G401 (cell line): ENCODE results near the gene PDE1C. TPM values are rescaled to one million over a fixed set of nuclear protein-coding genes. Genes with fewer than 3 reads are reported as not detected.

Source experiments
- DNase-seq: peaks from one replicate; pipeline ENCODE4 v3.0.0-alpha.2; 2015; ENCODE audit warnings: low spot score
- in situ Hi-C: cut with HindIII; loops from 2 replicates; pipeline ENCODE4 v1.10.0; 2016; ENCODE audit warnings: low sequenced_read_pairs, mixed read lengths
- total RNA-seq: library from RNA; depleted of rRNA; stranded (reverse); fragments of >200 nt; shearing (Covaris generic); gene quantifications from 2 replicates; pipeline ENCODE4 v1.2.3, GENCODE V29; 2014

PDE1C gene
- total RNA-seq, 1 experiment from 2014 or later: not detected

GRCh38 chr7:31962246-31962645 is 108.0 kb downstream of the PDE1C start:
- in situ Hi-C loops: no loop called here

DNA sequence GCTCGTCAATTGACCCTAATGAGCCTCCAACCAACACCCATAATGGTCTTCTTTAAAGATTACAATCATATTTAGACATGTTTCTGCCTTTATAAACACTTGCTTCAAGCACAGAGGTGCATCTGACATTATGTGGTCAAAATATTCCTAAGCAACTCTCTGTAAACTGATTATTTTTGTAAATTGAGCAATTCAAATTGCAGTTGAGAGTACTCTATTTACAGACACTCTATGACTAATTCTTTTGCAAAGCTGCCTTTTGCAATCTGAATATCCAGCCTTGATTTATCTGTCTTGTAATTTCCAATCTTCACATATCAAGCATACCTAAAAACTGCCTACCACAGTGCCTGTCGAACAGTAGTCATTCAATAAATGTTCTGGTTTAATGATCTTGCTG is 112.0 kb downstream of the PDE1C start:
- DNase-seq: no peak
- in situ Hi-C loops: no loop called here

More at GRCh38 chr7:31962246-31962645, 108.0 kb downstream of the PDE1C start:
- DNase-seq: no peak

GRCh38 chr7:31957756-31958155 is 112.5 kb downstream of the PDE1C start:
- no peak for DNase-seq
- in situ Hi-C loops: no loop called here

DNA sequence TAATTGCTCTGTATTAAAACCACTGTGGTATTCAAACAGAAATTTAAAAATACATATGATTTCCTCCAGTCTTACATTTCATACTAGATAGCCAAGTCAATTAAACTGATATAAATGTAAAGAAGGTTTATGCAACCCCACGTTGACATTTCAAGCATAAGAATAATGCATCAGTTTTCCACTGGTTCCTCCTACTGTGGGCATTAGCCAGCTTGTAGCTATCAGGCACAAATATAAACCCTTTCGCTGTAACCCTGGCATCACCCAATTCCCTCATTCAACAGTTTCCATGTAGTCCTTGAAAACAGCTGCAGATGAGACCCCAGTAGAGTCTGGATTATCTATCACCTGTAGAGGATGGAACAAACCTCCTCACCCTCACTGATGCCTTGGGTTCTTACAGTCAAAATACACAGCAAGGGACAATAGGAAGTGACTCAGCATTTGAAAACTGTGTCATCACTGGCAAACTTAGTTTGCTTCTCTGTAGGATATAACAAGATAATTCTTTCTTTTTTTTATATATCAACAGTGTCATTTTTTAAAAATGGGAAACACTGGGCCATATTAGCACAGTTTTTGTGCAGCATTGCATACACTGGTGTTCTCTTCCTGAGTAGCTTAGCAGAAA is 113.0 kb downstream of the PDE1C start:
- in situ Hi-C loops: no loop called here
- no peak for DNase-seq

- no peak for DNase-seq
Observed at GRCh38 chr7:31955641-31956040, 114.6 kb downstream of the PDE1C start.

GRCh38 chr7:31955021-31955420 is 115.2 kb downstream of the PDE1C start:
- no peak for DNase-seq
- in situ Hi-C loops: no loop called here

More at GRCh38 chr7:31955641-31956040, 114.6 kb downstream of the PDE1C start:
- in situ Hi-C loops: no loop called here

DNA sequence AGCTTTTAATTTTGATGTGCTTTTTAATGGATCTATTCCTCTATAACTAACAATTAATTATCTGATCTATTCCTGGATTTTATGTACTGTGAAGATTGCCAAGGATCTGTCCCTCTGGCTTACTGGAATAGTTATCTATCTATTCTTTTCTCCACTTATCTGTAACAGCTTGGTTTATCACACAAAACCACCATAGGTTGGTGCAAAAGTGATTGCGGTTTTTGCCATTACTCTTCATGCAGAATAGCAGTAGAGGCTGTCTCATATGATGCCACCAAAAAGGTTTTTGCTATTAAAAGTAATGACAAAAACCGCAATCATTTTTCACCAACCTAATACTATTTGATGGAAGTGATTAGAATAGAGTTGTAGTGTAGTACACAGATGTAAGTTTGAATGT is 115.7 kb downstream of the PDE1C start:
- DNase-seq: no peak
- in situ Hi-C loops: no loop called here

DNA sequence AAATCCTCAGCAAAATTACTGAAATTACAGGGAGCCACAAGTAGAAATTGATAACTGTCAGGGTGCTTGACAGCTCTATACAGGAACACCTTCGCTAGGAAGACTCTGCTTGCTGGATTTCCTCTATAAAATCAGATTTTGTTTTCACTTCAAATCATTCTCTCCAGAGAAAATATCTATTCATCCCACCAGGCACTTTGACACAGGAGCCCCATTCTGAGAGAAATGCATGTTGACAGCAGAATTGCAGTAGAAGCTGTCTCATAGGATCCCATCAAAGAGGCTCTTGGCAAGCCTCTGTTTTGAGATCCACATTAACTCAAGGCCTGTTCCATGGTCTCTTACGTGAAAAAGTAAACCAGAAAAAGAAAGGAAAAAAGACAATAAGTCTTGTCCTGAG is 116.8 kb downstream of the PDE1C start:
- DNase-seq: no peak
- in situ Hi-C loops: no loop called here

DNA sequence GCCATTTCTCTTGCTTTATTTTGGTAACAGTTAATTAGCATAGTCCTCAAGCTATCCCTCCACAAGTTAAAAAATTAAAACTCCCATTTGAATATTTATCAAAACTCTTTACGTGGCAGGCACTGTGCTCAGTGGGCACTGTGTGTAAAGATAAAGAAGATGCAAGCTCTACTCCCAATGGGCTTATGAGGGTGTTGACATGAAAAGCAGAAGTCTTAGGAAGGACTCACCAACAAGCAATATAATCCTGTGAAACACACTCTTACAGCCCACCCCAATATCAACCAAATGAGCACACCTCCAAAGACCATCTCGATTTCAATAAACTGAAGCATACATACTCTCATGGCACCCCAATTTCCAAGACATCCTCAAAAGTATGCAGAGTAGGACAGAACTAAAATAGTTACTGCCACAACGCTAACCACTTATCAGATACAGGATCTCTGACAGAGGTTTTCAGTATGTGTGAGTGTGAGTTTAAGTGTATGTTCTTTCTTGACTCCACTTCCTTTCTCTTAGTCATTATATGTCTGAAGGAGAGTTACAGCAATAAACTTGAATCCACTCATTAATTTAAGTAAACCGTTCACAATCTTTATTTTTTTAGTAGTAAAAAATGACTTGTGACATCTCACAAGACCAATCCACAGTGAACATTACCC is 120.0 kb downstream of the PDE1C start:
- DNase-seq: no peak
- in situ Hi-C loops: no loop called here

- DNase-seq: no peak
- in situ Hi-C loops: no loop called here
Observed at GRCh38 chr7:31948029-31948428, 122.2 kb downstream of the PDE1C start.

- DNase-seq: no peak
- in situ Hi-C loops: no loop called here
Observed at GRCh38 chr7:31940167-31940566, 130.0 kb downstream of the PDE1C start.

GRCh38 chr7:31939076-31939475 is 131.1 kb downstream of the PDE1C start:
- in situ Hi-C loops: no loop called here
- no peak for DNase-seq

DNA sequence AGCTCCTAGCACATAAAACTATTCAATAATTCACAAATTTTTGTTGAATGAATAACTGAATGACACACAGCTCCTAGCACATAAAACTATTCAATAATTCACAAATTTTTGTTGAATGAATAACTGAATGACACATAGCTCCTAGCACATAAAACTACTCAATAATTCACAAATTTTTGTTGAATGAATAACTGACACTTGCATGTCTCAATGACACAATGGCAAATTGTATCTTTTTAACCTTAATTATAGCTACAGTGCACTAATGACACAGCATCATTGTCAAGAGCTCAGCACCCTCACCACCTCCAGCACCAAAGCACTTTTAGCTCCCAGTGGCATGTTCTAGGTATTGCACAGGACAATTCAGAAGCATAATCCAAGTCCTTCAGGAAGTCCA is 131.6 kb downstream of the PDE1C start:
- in situ Hi-C loops: no loop called here
- DNase-seq: no peak

GRCh38 chr7:31937982-31938381 is 132.2 kb downstream of the PDE1C start:
- DNase-seq: no peak
- in situ Hi-C loops: no loop called here

DNA sequence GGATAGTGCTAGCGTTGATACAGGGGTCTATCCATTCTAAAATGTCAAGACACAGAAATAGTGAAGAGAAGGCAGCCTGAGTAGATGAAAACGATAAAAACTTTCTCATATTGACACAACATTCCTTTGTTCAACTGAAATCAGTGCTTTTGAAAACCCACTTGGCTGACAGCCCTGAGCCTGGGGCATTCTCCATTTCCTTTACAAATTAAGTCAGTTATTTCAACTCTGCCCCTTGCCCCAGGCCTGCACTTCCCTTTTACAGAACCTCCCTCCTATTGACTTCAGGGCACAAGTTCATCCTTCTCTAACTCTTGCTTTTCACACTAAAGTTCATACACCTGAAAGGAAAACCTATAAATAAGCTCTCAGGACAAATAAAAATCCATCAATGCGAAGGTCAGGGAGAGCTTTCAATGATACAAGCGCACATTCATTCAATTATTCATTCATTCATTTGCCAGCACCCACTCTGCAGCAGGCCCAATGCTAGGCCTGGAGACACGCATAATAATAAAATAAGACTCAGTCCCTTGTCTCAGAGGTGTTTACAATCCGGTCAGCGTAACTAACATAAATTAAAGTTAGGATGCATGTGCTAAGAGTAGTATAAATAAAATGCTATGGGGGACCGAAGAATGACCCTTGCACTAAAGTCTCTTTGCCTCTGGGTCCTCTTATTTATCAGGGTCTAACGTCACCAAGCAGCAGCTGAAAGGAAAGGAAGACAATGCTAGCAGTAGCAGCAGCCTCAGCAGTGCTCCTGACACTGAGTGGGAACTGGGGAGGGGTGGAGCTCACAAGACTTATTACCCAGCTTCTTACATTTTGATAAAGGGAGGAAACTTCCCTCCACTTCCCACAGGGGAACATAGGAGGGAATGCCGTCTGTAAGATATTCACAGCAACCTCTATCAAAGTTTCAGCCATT is 134.8 kb downstream of the PDE1C start:
- in situ Hi-C loops: no loop called here

GRCh38 chr7:31934551-31934950 is 135.7 kb downstream of the PDE1C start:
- DNase-seq: no peak
- in situ Hi-C loops: no loop called here

More for the DNA sequence above, 134.8 kb downstream of the PDE1C start:
- DNase-seq: no peak

DNA sequence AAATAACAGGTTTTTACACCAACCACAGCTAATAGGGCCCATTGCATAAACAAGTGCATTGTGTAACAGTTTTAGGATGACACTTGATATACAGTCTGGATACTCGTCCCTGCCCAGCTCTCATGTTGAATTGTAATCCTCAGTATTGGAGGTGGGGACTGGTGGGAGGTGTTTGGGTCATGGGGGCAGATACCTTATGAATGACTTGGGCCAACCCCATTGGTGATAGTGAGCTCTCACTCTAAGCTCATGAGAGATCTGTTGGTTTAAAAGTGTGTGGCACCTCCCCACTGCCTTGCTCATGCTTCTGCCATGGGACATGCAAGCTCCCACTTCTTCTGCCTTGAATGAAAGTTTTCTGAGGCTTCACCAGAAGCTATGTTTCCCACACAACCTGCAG is 136.7 kb downstream of the PDE1C start:
- DNase-seq: no peak
- in situ Hi-C loops: no loop called here

- no peak for DNase-seq
- in situ Hi-C loops: no loop called here
Observed at GRCh38 chr7:31926991-31927584, 143.1 kb downstream of the PDE1C start.

GRCh38 chr7:31925753-31926454 is 144.3 kb downstream of the PDE1C start:
- in situ Hi-C loops: no loop called here
- DNase-seq: no peak
